ENCODE measurements around the gene NCAM2. TPM values are rescaled to one million over a fixed set of nuclear protein-coding genes. Genes with fewer than 3 reads are reported as not detected.

The NCAM2 gene
- total and polyA plus RNA-seq, 2 of the 4 experiments (the other 2 are of a cell fraction) = 2.7 to 5.0 TPM

DNA sequence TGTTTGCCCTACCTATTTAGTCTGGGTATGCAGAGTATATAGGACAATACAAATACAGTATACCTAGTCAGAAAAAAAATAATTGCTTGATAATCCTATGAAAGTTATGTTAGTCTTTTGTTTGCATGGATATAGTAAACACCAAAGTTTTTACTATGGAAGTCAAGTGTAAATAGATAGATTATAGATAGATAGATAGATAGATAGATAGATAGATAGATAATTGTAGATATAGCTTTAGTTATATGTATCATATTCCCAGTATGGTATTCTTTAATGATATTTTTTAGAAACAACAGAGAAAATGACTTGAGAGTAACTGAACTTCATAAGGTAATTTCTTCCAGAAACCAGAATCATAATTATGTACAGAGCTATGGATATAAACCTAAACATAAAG, 158.2 kb downstream of the NCAM2 start:
- in situ Hi-C loops (cut with MboI; ENCODE audit: low sequenced_read_pairs) = loop anchor here (25.0 kb wide), 1 partner anchor 206 kb away; no protein-coding TSS in a partner anchor
- dilution Hi-C loops (cut with HindIII; ENCODE audit: low sequenced_read_pairs, unreplicated experiment) = no loop called here
- ChIA-PET CTCF (interaction anchor here (0.7 to 0.8 kb wide), 2 partner anchors 43 to 152 kb away, joined by 3 read pairs; no protein-coding TSS in a partner anchor), POLR2A (ENCODE audit: unreplicated experiment) (no interaction called here)
- H3K79me1 ChIP-seq (ENCODE audit: low read depth in 1 of 2, low read length in 2 of 2) = no peaks in the 10 kb centered on the region
- ATAC-seq (ENCODE audit: low read depth) (no peak), DNase-seq (no peak)
- no peak overlapping the region for H3K9ac ChIP-seq (ENCODE audit: low read depth, low read length)
- H3K4ac ChIP-seq (ENCODE audit: low read depth, low read length) = no peak overlapping the region
- no peaks in the 10 kb centered on the region for H3K27me3 ChIP-seq (ENCODE audit: control insufficient read depth, insufficient read depth, low read length)
- TF ChIP-seq MXI1 (IDR thresholded peaks at IDR 0.05; ENCODE audit: borderline replicate concordance, low read depth, low read length) (no peak), NFE2L2 (IDR thresholded peaks at IDR 0.05; ENCODE audit: low read depth, low read length) (no peak), MAFK (IDR thresholded peaks at IDR 0.05; ENCODE audit: low read depth, low read length) (no peak), MAZ (IDR thresholded peaks at IDR 0.05; ENCODE audit: borderline replicate concordance, low read depth, low read length) (no peak), POLR2A (IDR thresholded peaks at IDR 0.05; ENCODE audit: low read depth, low read length) (no peak), FOS (IDR thresholded peaks at IDR 0.05; ENCODE audit: low read depth, low read length) (no peak)
- H3K4me3 ChIP-seq (ENCODE audit: insufficient read depth, low read depth, low read length) = no peak overlapping the region
- H2BK15ac ChIP-seq (ENCODE audit: low read depth, low read length) = no peak overlapping the region
- intact Hi-C loops (cut with micrococcal nuclease) = no loop called here
- H3K9me1 ChIP-seq (ENCODE audit: insufficient read depth, low read length) = no peaks in the 10 kb centered on the region
- H3K9me3 ChIP-seq (ENCODE audit: control insufficient read depth, insufficient read depth, low read length) = no peaks in the 10 kb centered on the region
- H3K56ac ChIP-seq (ENCODE audit: extremely low read depth, insufficient read depth, low read length) = no peak overlapping the region
- no peak overlapping the region for H3K23ac ChIP-seq (ENCODE audit: low read depth, low read length)
- no TSS peak for BruUV-seq (replicated peaks)
- no peak overlapping the region for H4K91ac ChIP-seq (ENCODE audit: insufficient read depth, low read depth, low read length)
- no peak overlapping the region for H2AFZ ChIP-seq (replicated peaks; ENCODE audit: low read length, poor library complexity)
- no peak overlapping the region for H3K14ac ChIP-seq (replicated peaks; ENCODE audit: low read depth, low read length)
- no peaks in the 10 kb centered on the region for H3K36me3 ChIP-seq (ENCODE audit: control insufficient read depth, insufficient read depth, low read length)
- H2BK120ac ChIP-seq (ENCODE audit: low read depth, low read length) = no peak overlapping the region
- no peak overlapping the region for H2AK9ac ChIP-seq (replicated peaks; ENCODE audit: low read depth, low read length, poor library complexity)
- no peak overlapping the region for H4K8ac ChIP-seq (ENCODE audit: low read depth in 2 of 2, low read length in 2 of 2)
- 0 out of 2 replicates have a peak, but pooled peaks cover 1% of the 10 kb centered on the region for H3K4me1 ChIP-seq (ENCODE audit: control insufficient read depth, insufficient read depth, low read length)
- H4K20me1 ChIP-seq (ENCODE audit: insufficient read depth, low read length) = no peaks in the 10 kb centered on the region
- no peak overlapping the region for H3K18ac ChIP-seq (ENCODE audit: low read depth, low read length)
- H2AK5ac ChIP-seq (ENCODE audit: low read depth, low read length) = no peak overlapping the region
- H3K27ac ChIP-seq (ENCODE audit: insufficient read depth, low read length) = no peak overlapping the region
- no peak overlapping the region for H4K5ac ChIP-seq (ENCODE audit: low read depth, low read length)
- no peak overlapping the region for H2BK5ac ChIP-seq (ENCODE audit: low read depth, low read length, poor library complexity, severe bottlenecking)
- no peak overlapping the region for H2BK20ac ChIP-seq (ENCODE audit: low read depth, low read length)
- H3K4me2 ChIP-seq (ENCODE audit: low read depth, low read length) = no peak overlapping the region
